Activated CD8-positive, alpha-beta memory T cell treated with anti-CD3 and anti-CD28 coated beads, Interleukin-2, amount 50 U/mL, for 48 hours (primary cell): ENCODE data around the gene E2F4.
A peak's percentile ranks its signal among the peaks of the same experiment; 100 is the strongest.

Experiments used
- DNase-seq: peaks from one replicate; pipeline ENCODE4 v3.0.0-alpha.2; 2020

E2F4 gene

DNA sequence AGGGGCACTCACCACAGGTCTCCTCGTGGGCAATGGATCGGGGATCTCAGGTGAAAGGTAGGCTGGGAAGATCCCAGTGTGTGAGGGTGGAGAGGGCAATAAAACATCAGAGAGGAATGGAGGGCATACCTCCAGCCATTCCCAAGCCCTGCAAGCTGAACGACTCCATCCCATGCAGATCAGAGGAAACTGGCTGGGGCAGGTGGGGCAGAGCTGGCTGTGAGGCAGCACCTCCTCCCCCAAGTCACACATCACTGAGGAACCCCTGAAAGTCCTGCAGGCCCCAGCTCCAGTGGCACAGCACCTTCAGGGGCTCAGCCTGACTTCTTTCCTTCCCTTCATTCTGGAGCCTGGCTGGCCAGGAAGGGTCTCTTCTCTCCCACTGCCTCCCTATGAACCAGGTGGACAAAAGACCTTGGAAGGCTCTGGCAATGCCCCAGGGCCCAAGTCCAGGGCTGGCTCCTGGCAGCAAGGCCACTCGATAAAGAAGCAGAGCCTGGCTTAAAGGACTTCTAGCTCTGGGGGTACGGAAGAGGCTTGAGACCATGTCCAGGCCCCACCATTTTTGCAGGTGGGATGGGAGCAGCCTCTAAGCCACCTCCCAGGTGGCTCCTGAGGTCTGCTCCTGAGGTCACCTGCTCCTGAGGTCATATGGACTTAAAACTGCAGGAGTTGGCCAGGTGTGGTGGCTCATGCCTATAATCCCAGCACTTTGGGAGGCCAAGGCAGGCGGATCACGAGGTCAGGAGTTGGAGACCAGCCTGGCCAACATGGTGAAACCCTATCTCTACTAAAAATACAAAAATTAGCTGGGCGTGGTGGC lies 21.5 kb downstream of the E2F4 start:
- no peak for DNase-seq

DNA sequence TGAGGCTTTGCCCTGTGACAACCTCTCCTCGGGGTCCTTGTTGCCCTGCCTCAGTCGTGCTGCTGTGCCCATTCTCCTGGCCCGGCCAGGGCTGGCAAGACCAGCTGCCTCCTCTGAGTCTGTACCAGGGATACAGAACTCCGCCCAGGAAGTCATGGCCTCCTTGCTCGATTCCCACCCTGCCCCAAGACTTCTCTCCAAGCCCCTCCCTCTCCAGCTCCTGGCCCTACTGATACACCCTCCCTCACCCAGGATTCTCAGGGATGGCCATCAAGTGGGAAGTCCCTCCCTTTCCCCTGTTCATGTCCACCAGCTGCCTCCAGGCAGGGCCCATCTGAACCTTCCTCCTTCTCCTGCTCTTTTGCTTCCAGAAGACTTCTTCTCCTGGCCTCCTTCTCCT lies 23.8 kb downstream of the E2F4 start:
- DNase-seq, result no peak

DNA sequence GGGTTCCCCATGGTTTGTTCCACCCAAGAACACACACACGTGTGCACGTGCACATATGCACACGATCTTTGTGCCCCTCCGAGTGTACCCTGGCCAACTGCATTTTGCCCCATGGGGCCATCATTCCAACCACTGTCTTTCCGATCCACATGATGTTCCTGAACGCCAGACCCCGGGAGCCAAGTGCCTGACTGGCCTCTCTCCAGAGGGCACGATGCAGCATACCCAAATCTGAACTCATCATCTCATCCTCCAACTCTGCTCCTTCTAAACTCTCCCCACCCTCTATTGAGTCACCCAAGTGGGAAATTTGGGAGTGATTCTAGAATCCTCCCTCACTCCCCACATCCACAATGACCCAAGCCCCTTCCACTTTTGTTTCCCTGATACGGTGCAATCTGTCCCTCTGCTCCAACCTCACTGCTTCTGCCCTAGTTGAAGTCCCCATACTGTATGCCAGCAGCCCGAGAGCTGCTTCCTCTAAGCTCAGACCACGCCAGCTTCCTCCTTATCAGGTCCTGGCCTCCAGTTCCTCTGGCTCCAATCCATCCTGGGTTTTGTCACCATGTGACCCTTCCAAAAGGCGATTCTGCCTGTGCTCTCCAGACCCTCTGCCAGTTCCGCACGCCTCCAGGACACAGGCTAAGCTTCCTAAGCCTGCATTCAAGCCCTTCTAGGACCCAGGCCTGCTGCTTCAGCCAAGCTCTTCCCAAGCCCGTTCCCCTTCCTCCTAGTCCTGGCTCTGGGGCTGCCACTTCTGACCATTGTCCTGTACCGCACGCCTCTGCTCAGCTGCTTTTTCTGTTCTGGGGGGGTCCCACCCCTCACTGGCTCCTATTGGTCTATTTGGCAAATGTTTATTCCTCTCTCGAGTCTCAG lies 24.9 kb downstream of the E2F4 start:
- DNase-seq, result no peak

DNA sequence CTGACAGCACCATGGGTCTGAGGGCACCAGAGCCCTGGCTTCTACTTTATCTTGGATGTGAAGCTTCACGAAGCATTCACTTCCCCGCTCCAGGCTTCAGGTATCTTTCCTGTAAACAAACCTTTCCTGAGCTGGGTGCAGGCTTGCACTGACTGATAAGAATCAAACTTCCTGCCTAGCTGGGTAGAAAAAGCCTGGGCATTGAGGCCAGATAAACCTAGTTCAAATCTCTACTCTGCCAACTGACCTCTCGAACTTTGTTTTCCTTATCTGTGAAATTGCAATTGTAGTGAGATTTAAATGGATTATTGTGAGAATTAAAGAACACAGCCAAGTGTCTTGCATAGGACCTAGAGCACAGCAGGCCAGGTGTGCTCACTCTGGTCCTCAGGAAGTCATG lies 32.0 kb downstream of the E2F4 start:
- no peak for DNase-seq

DNA sequence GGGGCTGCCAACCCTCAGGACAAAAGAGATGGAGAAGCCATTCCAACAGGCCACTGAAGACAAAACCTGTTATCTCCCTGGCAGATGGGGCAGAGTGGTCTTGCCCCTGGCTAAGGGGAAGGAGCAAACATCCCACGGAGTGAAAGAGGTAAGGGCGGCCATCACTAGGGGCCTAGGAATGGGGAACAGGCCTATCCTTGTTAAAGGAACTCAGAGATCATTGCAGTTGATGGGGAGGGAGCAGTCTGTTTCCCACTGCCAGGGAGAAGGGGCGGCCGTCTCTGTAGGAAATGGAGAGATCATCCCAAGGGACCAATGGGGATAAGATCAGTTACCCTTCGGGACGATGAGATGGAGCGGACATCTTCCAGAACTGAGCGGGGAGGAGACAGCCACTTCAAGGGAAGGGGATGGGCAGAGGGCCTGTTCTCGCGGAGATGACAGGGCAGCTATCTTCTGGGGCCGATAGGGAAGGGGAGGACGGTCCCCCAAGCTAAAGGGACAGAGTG lies 34.4 kb downstream of the E2F4 start:
- no peak for DNase-seq

DNA sequence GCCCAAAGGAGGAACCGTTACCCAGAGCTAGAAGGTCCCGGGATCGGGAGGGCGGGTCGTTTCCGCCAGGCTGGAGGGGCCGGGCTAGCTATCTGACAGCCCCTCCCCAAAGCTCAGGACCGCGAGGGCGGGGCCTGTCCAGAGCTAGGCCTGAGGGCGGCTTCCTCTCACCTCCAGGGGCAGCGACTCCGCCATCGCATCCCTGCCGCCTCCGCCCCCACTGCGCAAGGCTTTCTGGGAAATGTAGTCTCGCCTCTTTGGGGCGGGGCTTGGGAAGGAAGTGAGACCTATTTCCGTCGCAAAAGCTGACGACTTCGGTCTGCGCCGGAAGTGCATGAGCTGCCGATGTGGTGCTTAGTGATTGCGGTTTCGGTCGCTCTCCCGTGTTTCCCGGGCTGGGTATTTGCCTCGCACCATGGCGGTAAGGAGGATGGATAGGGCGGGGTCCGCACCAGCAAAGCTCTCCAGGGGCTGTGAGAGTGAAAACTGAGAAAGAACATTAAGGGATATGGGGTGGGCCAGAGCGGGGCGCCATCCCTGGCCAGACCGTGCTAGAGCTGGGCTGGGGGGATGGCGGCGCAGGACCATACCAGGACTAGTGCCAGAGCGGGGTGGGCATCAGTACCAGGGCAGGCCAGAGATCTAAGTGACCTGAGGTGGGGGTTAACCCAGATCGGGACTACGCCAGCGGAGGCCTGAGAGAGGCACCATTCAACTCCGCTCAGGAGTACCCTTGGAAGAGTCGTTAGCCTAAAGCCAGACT lies 35.0 kb downstream of the E2F4 start, which contains the start of gene TMEM208:
Gene TMEM208, plus strand, starts transcription at position 327 of the 763 bp plus-strand sequence. Its CDS starts 89 bp downstream, at position 416.
- peak; percentile 100 for DNase-seq

DNA sequence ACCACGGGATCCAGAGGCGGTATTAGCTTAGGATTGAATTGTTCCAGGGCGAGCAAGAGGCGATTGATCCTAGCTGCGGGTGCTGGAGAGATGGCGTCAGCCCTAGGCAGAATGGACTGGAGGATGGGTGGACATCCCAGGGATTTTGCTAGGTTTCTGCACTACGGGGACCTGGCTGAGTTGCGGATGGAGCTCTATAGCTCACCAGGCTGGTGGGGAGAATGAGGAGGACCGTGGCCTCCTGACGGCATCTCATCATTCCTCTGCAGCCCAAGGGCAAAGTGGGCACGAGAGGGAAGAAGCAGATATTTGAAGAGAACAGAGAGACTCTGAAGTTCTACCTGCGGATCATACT lies 35.6 kb downstream of the E2F4 start:
- DNase-seq, result no peak

DNA sequence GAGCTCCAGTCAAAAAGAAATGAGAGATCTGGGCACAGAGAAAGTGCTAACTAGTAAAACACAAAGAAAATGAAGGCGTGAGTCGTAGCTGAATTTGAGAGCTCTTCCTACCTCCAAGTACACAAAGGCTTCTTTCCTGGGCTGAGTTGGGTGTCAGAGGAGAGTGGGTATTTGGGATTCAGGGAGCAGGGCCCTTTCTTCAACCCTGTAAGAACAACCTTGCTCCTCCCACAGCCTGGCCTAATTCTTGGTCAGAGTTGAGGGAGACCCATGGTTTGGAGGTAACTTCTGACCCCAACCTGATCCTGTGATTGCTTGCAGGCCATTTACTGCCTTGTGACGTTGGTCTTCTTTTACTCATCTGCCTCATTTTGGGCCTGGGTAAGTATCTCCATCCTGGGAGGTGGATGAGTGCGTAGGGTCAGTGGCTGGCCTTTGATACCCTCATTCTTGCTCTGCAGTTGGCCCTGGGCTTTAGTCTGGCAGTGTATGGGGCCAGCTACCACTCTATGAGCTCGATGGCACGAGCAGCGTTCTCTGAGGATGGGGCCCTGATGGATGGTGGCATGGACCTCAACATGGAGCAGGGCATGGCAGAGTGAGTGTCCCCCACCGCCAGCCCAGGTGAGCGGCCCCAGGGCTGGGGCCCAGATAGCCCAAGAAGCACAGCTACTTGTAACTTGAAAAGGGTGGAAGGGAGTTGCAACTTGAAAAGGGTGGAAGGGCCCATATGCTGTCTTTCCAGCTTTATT lies 36.3 kb downstream of the E2F4 start:
- DNase-seq, result no peak

DNA sequence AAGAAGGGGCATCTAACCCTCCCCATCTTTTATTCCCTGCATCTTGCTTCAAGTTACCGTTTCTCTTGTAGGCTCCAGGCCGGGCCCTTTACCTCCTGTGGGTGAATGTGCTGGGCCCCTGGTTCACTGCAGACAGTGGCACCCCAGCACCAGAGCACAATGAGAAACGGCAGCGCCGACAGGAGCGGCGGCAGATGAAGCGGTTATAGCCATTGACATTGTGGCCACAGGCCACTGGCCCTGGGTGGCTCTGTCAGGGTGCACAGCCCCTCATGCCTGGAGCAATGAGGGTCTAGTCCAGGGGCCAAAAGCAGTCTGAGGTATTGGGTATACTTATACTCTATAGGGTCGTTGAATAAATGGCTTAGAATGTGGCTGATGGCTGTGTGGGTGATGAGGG lies 37.0 kb downstream of the E2F4 start:
- no peak for DNase-seq

DNA sequence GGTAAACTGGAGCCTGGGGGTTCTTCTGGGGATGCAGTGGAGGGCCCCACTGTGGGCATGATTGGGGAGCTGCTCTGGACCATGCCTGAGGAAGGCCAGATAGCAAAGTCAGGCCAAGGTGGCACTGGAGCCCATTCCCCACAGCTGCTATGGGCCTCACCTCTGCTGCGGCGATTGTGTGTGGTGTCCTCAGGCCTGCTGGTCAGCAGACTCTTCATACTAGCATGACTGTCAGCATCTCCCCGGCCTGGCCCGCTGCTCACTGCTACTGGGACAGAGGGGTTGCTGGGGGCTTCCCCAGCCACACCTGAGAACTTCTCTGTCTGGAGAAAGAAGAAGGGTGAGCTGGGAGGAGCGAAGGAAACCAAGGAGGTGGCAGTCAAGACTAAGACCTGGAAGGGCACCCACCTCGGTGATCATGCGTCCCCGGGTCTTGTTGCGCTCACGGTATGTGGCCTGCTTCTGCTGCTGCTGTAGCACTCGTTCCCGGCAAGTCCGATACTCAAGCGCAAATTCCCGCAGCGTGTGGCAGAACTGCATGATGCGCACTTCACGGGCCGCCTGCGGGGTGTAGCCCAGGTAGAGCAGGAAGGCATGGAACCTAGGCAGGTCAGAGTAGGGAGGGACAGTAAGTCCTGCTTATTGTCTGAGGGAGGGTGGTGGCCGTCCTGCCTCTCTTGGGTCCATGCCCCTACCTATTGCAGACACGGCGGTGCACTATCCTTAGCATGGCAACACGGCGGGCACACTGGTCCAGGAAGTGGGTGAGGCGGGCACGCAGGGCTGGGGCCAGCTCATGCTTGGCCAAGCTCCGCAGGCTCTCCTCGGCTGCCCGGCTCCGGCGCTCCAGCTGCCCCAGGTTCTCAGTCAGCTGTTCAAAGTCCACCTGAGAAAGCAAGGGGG lies 38.2 kb downstream of the E2F4 start:
- DNase-seq, result no peak

DNA sequence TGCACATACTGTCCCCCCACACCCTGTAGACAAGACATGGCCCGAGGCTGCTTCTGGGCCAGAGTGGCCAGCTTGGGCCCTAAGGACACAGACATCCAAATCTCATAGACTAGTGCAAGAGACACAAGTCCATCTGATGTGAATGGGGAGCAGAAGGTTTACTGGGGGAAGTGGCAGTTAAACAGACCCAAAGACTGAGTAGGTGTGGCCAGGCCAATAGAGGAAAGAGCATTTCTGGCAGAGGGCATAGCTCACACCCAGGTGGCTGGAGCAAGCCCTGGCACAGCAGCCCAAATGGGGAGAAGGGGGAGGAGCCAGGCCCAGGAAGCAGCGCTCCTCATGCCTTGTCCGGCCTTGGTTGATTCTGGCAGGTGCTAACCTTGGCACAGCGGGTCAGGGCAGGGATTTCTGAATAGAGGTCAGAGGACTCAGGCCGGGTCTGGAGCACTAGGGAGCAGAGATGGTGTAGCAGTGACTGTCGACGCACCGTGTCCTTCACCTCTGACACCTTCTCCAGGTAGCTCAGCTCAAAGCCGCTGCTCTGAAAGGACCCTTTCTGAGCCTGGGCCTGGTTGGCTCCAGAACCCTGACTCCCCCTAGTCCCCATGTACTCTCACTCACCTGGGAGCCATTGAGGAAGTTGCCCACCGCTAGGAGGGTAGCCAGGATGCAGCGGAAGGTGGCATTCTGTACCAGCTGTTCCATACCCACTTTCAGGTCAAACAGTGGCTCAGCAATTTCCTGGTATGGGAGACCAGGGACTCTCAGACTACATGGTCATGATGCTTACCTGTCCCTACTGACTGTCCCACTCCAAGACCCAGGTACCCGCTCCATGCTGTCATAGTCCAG lies 39.1 kb downstream of the E2F4 start:
- no peak for DNase-seq

DNA sequence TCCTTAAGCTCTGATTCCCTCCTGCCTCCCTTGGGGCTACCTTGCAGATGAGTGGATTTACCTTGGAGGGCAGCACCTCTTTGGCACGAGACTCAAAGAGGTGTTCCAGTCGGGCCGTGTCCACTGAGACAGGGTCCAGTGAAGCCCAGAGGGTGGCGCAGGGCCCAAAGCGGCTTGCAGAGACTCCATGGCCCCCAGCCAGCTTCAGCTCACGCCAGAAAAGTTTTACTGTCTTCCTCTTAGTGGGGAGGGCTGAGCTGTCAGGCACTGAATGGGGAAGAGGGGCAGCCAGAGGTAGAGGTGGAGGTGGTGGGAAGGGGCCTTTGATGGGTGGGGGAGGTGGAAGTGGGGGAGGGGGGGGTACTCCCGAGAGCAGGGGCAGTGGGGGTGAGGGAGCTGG lies 41.6 kb downstream of the E2F4 start:
- no peak for DNase-seq

DNA sequence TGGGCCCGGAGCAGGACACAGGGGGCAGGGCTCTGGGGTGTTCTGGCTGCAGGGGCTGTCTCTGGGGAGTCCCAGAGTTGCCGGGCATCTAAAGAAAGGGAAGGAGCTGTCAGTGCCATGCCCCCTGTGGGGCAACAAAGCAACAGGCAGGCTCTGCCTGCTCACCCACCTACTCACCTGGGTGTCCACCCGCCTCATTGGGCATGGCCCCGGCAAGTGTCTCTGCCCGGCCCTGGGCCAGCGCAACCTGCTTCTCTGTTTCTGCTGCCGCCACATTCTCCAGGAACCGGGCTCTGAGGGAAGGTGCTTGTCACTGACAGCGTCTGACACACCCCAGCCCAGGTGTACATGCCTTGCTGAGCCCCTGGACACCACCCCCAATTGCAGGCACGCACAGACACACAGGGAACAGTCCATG lies 42.2 kb downstream of the E2F4 start:
- no peak for DNase-seq

DNA sequence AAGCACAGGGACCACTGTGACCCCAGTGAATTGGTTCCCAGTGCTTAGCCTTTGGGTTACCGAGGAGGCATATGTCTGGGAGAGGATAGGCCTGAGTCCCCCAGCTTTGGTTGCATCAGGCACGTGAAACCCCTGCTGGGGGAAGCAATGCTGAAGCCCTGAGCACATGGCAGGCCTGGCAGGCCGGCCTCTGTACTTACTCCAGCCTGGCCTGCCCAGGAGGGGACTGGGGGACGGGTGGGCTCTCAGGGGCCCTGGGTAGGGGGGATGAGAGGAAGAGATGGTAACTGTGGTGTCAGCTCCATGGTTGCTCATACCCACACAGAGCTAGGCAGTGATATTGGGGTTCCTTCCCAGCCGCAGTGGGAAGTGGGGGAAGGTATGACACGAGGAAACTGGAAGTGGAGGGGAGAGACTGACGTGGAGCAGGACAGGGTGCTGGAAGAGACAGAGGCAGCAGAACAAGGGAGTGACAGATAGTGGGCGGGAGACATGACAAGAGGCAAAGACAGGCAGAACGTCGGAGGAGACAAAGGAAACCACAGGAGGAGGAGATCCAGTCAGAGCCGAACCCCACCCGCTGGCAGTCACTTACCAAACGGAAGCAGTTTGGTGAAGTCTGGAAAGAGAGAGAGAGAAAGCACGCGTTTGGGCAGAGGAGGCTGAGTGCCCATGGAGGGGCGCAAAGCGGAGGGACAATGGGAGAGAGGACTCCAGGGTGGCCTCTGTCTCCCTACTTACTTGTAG lies 44.0 kb downstream of the E2F4 start:
- no peak for DNase-seq

DNA sequence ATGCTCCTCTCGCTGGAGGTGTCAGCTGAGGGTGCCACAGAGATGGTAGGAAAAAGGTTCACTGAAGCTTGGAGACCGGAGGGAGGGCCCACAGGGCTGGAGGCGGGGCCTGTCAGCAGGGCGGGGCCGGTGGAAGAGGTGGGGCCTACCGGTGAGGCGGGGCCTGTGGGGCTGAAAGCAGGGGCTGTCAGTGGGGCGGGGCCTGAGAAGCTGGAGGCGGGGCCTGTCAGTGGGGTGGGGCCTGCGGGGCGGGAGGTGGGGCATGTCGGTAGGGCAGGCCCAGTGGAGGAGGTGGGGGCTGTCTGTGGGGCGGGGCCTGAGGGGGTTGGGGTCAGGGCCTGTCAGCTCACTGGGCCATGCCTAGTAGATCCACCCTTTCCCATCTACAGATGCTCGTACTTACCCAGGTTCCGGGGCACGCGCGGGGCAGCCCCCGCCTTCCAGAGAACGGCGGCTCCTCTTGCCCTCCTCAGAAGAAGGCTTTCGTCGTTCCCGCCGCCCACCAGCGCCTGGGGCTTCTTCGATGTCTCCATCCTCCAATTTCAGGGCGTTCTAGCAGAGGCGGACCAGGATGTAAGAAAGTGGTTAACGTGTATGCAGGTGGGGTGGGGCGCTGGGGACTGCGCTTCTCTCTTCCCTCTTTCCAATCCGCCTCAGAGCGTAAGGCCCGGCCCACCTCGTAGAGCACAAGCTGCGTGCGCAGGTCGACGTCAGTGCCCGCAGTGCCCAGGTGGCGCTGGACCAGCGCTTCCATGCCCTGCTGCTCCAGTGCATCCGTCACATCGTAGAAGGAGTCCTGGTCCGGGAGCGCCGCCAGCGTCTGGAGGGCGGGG lies 44.8 kb downstream of the E2F4 start:
- peak; percentile 94 for DNase-seq

DNA sequence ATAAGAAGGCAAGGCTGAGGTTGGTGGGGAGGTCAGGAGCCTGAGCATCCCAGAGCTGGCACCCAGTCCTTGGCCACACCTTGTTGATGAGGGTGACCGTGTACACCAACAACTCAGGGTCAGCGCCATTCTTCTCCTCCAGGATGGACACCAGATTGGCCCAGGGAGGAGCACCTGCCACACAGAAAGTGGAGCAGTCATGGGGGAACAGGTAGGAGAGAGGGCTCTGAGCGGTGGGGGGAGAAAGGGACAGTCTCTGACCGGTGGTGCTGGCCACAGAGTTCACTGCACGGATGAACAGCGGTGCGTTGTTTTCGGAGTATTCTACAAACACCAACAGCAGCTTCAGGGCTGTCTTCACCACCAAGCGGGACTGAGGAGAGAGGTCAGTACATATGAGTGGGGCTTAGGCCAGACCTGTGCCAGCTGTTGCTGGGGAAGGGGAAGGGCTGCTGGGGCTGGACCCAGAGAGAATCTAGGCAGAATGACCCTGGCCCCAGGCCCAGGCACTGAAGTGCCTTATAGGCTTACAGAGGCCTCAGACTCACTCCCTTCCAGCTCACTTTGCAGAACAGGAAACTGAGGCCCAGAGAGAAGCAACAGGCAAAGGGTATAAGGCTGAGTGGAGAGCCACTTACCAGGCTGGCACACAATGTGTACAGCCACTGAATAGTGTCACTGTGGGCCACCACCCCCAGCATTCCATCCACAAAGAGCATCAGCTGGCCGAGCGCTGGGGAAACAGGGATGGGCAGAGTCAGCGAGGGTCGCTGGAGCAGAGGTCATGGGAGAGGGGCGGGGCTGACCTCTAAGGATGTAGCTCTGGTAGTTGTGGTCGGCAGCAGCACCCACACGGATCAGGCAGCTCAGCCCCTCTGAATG lies 45.7 kb downstream of the E2F4 start:
- DNase-seq, result no peak

DNA sequence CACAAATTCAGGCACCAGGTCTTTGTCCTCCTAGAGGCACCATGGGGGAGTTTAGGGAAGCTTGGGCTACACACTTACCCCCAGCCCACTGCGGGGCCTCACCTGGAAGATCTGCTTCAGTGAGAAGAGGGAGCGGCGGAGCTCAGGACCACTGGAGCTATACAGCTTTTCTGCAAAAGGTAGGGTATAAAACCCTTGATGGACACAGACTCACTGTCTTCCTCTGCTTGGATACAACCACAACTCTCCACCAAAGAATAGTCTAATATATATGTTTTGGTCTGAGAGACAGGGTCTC lies 46.3 kb downstream of the E2F4 start:
- no peak for DNase-seq
